Epithelial cell of esophagus (primary cell): ENCODE measurements around the gene SORCS2.

Experiments used
- DNase-seq: peaks from one replicate; pipeline ENCODE4 v3.0.0; 2010; ENCODE audit warnings: low read depth
- H3K4me3 ChIP-seq: 2 replicates; pipeline ENCODE4 v1.5.1; 2011; ENCODE audit warnings: mild to moderate bottlenecking, low read length, control low read depth
- TF ChIP-seq, protein P1 (sequence below): IDR thresholded peaks from 2 replicates; pipeline ENCODE4 v1.5.1; 2011; ENCODE audit warnings: low read depth, mild to moderate bottlenecking, low read length, control low read depth, inconsistent platforms; ENCODE audit not compliant: insufficient read depth; ENCODE audit errors: missing control alignments

The SORCS2 gene

DNA sequence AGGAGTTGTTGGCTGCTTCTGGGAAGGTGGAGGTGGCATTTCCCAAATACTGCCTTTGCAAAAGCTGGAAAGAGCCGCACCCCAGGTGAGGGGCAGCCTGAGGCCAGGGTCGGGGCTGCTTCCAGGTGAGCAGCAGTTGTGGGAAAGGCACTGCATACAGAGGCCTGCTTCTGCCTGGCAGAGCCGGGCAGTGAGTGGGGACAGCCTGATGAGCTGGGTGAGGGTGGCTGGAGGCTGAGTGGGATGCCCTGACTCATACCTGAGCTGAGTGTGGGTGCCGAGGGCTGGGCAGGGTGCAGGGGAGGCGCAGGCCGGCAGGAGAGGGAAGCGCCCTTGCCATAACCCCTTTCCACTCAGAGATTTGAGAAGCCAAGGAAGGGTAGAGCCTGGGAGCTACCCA lies 248.9 kb downstream of the SORCS2 start:
- DNase-seq, result no peak
- TF ChIP-seq, protein P1, sequence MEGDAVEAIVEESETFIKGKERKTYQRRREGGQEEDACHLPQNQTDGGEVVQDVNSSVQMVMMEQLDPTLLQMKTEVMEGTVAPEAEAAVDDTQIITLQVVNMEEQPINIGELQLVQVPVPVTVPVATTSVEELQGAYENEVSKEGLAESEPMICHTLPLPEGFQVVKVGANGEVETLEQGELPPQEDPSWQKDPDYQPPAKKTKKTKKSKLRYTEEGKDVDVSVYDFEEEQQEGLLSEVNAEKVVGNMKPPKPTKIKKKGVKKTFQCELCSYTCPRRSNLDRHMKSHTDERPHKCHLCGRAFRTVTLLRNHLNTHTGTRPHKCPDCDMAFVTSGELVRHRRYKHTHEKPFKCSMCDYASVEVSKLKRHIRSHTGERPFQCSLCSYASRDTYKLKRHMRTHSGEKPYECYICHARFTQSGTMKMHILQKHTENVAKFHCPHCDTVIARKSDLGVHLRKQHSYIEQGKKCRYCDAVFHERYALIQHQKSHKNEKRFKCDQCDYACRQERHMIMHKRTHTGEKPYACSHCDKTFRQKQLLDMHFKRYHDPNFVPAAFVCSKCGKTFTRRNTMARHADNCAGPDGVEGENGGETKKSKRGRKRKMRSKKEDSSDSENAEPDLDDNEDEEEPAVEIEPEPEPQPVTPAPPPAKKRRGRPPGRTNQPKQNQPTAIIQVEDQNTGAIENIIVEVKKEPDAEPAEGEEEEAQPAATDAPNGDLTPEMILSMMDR, result no peak
- H3K4me3 ChIP-seq, result no peak overlapping the region

DNA sequence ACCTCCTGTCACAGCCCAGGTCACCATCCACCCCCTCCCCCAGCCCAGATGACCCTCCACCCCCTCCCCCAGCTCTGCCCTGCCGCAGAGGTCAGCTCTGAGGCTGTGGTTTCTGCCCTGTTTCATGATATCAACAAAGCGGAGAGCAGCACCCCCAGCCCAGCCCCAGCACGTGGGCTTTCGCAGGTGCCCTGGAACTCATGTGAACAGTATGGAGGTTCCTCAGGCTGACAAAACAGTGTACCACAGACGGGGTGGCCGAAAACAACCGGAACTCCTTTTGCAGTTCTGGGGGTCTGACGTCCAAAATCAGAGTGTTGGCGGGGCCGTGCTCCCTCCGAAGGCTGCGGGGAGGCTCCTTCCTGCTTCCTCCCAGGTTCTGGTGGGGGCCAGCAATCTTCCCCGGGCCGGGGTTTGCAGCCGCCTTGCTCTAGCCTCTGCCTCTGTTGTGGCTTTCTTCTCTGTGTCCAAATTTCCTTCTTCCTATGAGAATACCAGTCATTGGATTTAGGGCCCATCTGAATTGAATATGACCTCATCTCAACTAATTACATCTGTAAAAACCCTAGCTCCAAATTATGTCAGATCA lies 250.3 kb downstream of the SORCS2 start:
- DNase-seq, result no peak
- TF ChIP-seq, protein P1, result no peak
- H3K4me3 ChIP-seq, result no peak overlapping the region

DNA sequence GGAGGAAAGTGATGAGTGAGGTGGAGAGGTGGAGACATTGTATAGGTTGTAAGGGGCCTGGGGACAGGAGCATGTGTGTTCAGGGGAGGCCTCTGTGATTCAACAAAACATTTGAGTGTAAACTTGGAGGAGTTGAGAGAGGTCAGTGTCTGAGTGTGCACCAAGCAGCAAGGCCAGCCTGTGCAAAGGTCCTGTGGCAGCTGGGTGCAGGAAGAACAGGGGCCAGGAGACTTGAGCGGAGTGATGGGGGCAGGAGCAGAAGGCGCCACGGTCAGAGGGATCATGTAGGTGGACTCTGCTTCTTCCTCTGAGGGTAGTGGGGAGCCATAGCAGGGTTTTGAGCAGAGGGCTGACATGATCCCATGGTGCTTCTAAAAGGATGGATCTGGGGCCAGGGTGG lies 252.0 kb downstream of the SORCS2 start:
- DNase-seq, result no peak
- TF ChIP-seq, protein P1, result no peak
- H3K4me3 ChIP-seq, result no peak overlapping the region

DNA sequence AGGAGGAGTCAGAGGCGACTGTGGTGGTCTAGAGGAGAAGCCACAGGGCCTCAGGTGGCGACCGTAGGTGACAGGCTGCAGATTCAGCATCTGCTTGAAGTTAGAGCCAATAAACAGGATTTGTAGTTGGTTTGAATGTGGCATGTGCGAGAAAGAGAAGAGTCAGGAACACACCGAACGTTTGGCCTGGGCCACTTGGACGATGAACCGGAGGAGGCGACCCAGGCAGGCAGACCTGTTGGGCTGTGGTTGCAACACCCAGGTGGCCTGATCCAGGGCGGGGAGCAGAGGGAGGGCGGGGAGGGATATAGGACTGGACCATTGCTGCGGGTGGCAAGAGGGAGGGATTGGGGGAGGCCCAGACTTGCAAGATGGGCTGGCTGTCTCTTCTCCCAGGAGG lies 252.4 kb downstream of the SORCS2 start:
- no peak for DNase-seq
- TF ChIP-seq, protein P1, result no peak
- no peak overlapping the region for H3K4me3 ChIP-seq

DNA sequence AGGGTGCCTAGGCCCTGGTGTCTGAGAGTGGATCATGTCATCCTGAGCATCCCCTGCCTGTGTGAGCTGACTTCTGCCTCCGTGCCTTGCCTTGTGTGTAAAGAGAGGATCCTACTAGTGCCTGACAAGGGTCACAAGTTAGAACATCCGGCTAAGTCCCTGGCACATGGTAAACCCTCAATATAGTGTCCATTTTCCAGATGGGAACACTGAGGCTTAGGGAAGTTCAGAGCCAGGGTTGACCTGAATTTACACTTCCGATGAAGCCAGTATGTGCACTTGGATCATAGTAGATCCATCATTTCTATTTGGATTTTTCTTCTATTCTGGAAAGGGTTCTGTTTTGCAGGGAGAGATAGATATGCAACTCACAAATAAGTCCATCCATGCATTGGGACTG lies 254.9 kb downstream of the SORCS2 start:
- no peak overlapping the region for H3K4me3 ChIP-seq
- DNase-seq, result no peak
- TF ChIP-seq, protein P1, result no peak

DNA sequence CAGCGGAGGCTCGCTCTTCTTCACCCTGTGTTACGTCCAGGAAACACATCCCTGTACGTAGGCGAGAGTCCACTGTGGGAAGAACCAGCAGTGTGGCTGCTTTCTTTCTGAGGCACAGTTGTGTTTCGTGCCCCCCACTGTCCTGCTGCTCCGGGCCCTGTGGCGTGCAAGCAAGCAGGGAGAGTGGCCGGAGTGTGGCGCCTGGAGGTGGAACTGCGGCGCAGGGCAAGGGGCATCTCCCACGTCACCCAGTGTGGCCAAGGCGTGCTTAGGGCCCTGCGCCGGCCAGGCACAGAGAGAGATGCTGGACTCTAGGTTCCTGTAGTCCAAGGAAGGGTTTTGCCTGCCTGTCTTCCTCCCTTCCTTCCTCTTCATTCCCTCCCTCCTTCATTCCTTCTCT lies 255.7 kb downstream of the SORCS2 start:
- TF ChIP-seq, protein P1, result no peak
- no peak overlapping the region for H3K4me3 ChIP-seq
- no peak for DNase-seq

DNA sequence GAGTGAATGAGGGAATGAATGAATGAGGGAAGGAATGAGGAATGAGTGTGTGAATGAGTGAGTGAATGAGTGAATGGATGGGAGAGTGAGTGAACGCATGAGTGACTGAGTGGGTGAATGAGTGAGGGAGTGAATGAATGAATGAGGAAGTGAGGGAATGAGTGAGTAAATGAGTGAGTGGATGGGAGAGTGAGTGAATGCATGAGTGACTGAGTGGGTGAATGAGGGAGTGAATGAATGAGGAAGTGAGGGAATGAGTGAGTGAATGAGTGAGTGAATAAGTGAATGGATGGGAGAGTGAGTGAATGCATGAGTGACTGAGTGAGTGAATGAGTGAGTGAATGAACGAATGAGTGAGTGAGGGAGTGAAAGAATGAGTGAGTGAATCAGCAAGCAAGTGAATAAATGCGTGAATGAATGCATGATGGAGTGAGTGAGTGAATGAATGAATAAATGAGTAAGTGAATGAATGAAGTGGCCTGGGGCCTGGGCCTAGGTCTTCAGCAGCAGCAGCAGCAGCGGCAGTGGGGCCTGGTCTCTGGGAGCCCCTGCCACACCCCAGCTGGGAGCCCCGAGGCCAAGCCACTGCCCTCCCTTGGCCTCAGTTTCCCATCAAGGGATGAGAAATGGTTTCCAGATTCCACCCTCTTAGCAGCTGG lies 258.6 kb downstream of the SORCS2 start:
- TF ChIP-seq, protein P1, result no peak
- DNase-seq, result no peak
- no peak overlapping the region for H3K4me3 ChIP-seq
